ENCODE data around the gene PARP3. TPM values are rescaled to one million over a fixed set of nuclear protein-coding genes. Genes with fewer than 3 reads are reported as not detected.

Gene PARP3
- total RNA-seq, 1 donor from 2014 or later, result 20.6 TPM

GRCh38 chr3:51930439-51930838 lies 11.7 kb upstream of the PARP3 start:
- intact Hi-C loops (cut with DNase I), result no loop called here
- Histone ChIP-seq H3K4me1 (no peaks in the 10 kb centered on the region), H3K4me3 (no peak overlapping the region), H3K36me3 (peaks cover 0 to 23% of the 10 kb centered on the region in 2 donors), H3K9me3 (no peaks in the 10 kb centered on the region), H3K27ac (no peak overlapping the region), H3K27me3 (no peaks in the 10 kb centered on the region)
- no peak for DNase-seq (ENCODE audit: extremely low spot score in 2 of 2)
- no peak for TF ChIP-seq POLR2A (IDR thresholded peaks at IDR 0.05)
- TF ChIP-seq POLR2AphosphoS5 (IDR thresholded peaks at IDR 0.05; ENCODE audit: insufficient read depth in 1 of 2, low read depth in 1 of 2), result no peak
- TF ChIP-seq CTCF (IDR thresholded peaks at IDR 0.05), result no peak

GRCh38 chr3:51931756-51932155 lies 10.4 kb upstream of the PARP3 start:
- no peak for DNase-seq (ENCODE audit: extremely low spot score in 2 of 2)
- Histone ChIP-seq H3K36me3 (peaks cover 0 to 36% of the 10 kb centered on the region in 2 donors), H3K9me3 (no peaks in the 10 kb centered on the region), H3K27ac (no peak overlapping the region), H3K4me3 (no peak overlapping the region), H3K27me3 (no peaks in the 10 kb centered on the region), H3K4me1 (no peaks in the 10 kb centered on the region)
- intact Hi-C loops (cut with DNase I), result no loop called here
- no peak for TF ChIP-seq CTCF (IDR thresholded peaks at IDR 0.05)
- no peak for TF ChIP-seq POLR2A (IDR thresholded peaks at IDR 0.05)
- no peak for TF ChIP-seq POLR2AphosphoS5 (IDR thresholded peaks at IDR 0.05; ENCODE audit: insufficient read depth in 1 of 2, low read depth in 1 of 2)

- no peak overlapping the region for H3K4me3 ChIP-seq
- no peak for TF ChIP-seq CTCF (IDR thresholded peaks at IDR 0.05)
- no peak for TF ChIP-seq POLR2AphosphoS5 (IDR thresholded peaks at IDR 0.05; ENCODE audit: insufficient read depth in 1 of 2, low read depth in 1 of 2)
- no peak for TF ChIP-seq POLR2A (IDR thresholded peaks at IDR 0.05)
- peaks cover 0 to 46% of the 10 kb centered on the region in 2 donors for H3K36me3 ChIP-seq
- intact Hi-C loops (cut with DNase I), result no loop called here
- no peaks in the 10 kb centered on the region for H3K27me3 ChIP-seq
- no peaks in the 10 kb centered on the region for H3K4me1 ChIP-seq
- no peak overlapping the region for H3K27ac ChIP-seq
- H3K9me3 ChIP-seq, result no peaks in the 10 kb centered on the region
- peak in 1 of 2 donors; percentile 95 for DNase-seq (ENCODE audit: extremely low spot score in 2 of 2)
Measured at GRCh38 chr3:51932471-51933370, 9.4 kb upstream of the PARP3 start.

- no peaks in the 10 kb centered on the region for H3K9me3 ChIP-seq
- H3K27me3 ChIP-seq, result no peaks in the 10 kb centered on the region
- H3K27ac ChIP-seq, result no peak overlapping the region
- peaks cover 0 to 50% of the 10 kb centered on the region in 2 donors for H3K36me3 ChIP-seq
- H3K4me3 ChIP-seq, result no peak overlapping the region
- TF ChIP-seq POLR2AphosphoS5 (IDR thresholded peaks at IDR 0.05; ENCODE audit: insufficient read depth in 1 of 2, low read depth in 1 of 2) (no peak), POLR2A (IDR thresholded peaks at IDR 0.05) (no peak), CTCF (IDR thresholded peaks at IDR 0.05) (no peak)
- no peaks in the 10 kb centered on the region for H3K4me1 ChIP-seq
- DNase-seq (ENCODE audit: extremely low spot score in 2 of 2), result no peak
- intact Hi-C loops (cut with DNase I), result no loop called here
Measured at GRCh38 chr3:51933471-51934138, 8.6 kb upstream of the PARP3 start.

All from vagina (tissue), 2 donors.